ENCODE results near the gene KCNIP1.

GRCh38 chr5:170782438-170782837, 278.6 kb downstream of the KCNIP1 start:
- TF ChIP-seq EZH2 (IDR thresholded peaks at IDR 0.05) (no peak), POLR2AphosphoS5 (IDR thresholded peaks at IDR 0.05; ENCODE audit: borderline replicate concordance, low read depth, low read length) (no peak)
